Gastrocnemius medialis (tissue), 4 donors: ENCODE results near the gene MYBPC3.

ENCODE experiments used
- POLR2A ChIP-seq, 2 donors: fragments of 450-650 bp; IDR thresholded peaks; one replicate each; pipeline ENCODE4 v1.6.1; 2017; ENCODE audit warnings: antibody characterized with exemption in 2 of 2, mild to moderate bottlenecking in 2 of 2, moderate library complexity in 2 of 2
- TF ChIP-seq, protein P1 (sequence below), 5 experiments: fragments of 450-650 bp in 3 of 5; fragments of 200-600 bp in 2 of 5; sonication (generic) in 2 of 5; IDR thresholded peaks in 4 of 5; conservative IDR thresholded peaks in 1 of 5; 1 replicate in 4 of 5; 2 replicates in 1 of 5; pipeline ENCODE4 v1.5.1; 2016 to 2019; ENCODE audit warnings: antibody characterized with exemption in 5 of 5, mild to moderate bottlenecking in 3 of 5, moderate library complexity in 3 of 5

DNA sequence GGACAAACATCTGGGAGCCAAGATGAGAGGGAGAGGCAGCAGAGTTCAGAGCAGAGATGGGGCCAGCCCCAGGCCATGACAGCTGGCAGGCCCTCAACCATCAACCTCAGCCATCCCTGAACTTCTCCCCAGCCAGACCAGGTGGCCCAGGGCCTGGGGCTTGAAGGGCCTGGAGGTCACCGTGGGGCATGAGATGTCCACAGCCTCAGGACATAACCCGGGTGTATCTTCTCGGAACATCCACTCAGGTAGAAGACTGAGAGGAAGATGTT, 43.5 kb upstream of the MYBPC3 start:
- no peak for TF ChIP-seq POLR2A (IDR thresholded peaks at IDR 0.05)
- TF ChIP-seq, protein P1, sequence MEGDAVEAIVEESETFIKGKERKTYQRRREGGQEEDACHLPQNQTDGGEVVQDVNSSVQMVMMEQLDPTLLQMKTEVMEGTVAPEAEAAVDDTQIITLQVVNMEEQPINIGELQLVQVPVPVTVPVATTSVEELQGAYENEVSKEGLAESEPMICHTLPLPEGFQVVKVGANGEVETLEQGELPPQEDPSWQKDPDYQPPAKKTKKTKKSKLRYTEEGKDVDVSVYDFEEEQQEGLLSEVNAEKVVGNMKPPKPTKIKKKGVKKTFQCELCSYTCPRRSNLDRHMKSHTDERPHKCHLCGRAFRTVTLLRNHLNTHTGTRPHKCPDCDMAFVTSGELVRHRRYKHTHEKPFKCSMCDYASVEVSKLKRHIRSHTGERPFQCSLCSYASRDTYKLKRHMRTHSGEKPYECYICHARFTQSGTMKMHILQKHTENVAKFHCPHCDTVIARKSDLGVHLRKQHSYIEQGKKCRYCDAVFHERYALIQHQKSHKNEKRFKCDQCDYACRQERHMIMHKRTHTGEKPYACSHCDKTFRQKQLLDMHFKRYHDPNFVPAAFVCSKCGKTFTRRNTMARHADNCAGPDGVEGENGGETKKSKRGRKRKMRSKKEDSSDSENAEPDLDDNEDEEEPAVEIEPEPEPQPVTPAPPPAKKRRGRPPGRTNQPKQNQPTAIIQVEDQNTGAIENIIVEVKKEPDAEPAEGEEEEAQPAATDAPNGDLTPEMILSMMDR (IDR thresholded peaks at IDR 0.05 in 4 of 5, conservative IDR thresholded peaks at IDR 0.05 in 1 of 5) = no peak
